NCI-H146 treated with DMSO at 0.1 percent for 48 hours (cell line): ENCODE measurements around the gene INPP5A.

Source experiments
- DNase-seq: peaks from one replicate; lab custom pipeline; 2025; ENCODE audit not compliant: unreplicated experiment; lab: John Stamatoyannopoulos, UW

INPP5A gene

DNA sequence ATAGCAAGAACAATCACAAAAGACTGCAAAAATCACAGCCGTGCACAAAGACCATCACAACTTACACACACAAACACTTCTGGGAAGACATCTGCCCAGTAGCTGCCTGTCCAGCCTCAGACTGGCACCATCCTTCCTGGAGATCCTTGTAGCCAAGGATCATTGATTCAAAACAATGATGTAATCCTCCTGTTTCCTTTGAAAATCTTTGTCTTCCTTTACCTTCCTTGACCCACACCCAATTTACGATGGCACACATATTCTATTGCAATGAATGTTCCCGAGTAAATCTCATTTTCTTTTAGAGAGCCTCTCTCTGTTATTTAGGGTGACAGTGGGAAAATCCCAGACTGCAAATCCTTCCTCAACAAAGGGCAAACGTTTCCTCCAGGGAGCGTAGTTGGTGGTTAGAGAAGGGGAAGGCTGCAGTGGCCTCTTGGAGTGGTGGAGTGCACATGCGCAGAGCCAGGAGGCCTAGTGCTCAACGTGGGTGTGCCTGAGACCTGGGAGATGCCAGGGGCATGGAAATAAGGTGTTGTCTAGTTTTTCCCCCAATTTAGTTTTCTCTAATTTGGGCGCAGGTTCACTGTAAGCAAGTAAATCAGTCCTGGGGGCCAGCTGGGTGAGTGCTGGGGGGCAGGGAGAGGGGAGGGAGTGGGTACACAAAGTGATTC is 3.1 kb upstream of the INPP5A start:
- no peak for DNase-seq

DNA sequence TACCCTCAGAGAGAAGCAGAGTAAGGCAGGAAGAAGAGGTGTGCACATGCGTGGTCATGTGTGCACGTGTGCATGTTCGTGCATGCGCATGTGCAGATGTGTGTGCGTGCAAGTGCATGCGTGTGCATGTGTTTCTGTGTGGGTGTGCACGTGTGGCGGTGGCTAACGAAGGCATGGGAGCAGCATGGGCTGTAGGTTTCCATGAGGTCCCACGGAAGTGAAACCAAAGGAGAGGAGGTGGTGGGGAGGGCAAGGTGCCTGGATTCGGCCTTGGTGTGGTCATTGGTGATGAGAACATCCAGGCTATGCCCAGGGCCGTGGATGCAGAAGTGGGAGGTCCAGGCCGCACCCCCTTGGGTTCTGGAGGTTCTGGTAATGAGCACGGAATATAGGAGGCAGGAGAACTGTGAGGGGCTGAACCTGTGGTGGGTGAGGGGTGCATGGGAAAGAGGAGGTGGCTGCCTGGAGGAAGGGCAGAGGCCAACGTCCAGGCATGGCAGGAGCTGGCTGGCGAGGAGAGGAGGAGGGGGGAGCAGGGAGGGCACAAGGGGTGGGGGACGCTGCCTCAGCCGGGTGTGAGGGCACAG is 2.4 kb upstream of the INPP5A start:
- no peak for DNase-seq

DNA sequence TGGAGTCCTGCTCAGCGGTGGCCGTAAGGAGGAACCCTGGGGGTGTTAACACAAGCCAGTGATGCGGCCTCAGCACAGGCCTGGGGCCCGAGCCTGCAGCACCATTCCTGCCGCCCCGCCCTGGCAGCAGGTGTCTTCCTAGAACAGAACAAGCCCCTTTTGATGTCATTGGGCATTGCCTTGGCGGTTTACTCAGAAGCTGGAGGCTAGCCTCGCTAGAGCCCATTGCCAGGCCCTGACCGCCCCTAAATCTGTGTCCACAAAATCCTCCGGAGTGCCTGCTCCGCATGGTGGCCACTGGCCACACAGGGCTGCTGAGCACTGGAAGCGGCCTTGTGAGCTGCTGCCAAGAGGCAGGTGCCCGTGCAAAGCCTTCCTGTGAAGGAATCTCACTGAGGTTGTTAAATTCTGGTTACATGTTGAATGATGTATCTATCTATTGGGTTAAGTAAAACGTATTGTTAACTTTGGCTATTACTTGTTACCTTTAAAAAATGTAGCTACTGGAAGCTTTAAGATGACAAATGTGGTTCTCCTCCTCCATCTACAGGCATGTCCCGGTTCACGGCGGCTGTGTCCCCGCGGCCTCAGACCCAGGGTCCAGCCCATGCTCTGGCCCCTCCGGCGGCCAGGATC is 1.2 kb upstream of the INPP5A start:
- no peak for DNase-seq

DNA sequence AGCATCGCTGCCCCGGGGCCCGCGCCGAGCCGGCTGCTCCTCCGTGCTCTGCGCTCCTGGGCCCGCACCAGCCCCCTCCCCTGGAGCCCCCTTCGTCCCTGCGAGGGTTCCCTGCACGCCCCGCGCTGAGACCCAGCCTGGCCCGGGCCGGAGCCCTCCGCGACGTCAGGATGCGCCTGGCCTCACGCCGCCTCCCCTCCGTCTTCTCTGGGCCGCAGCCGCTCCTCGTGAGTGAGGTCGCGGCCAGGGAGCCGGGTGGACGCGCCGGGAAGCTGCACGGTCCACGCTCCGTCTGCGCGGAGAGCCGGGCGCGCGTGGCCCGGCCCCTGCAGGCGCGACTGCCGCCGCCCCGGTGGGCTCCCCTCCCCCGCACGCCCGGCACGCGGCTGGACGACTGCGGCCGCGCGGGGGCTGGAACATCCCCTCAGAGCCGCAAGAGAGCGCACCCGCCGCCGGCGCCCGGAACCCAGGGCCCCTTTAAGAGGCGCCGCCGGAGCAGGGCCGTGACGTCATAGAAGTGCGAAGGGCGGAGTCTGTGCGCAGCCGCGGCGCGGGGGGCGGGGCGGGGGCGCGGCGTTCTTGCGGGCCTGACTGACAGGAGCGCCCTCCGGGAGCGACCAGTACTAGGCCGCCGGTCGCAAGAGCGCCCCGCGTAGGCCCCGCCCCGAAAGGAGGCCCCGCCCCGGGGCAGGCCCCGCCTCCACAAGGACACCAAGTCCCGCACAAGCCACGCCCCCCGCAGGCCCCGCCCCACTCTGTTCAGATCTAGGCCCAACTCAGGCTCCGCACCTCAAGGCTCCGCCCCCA is 507 bp upstream of the INPP5A start:
- peak; percentile 80 for DNase-seq

DNA sequence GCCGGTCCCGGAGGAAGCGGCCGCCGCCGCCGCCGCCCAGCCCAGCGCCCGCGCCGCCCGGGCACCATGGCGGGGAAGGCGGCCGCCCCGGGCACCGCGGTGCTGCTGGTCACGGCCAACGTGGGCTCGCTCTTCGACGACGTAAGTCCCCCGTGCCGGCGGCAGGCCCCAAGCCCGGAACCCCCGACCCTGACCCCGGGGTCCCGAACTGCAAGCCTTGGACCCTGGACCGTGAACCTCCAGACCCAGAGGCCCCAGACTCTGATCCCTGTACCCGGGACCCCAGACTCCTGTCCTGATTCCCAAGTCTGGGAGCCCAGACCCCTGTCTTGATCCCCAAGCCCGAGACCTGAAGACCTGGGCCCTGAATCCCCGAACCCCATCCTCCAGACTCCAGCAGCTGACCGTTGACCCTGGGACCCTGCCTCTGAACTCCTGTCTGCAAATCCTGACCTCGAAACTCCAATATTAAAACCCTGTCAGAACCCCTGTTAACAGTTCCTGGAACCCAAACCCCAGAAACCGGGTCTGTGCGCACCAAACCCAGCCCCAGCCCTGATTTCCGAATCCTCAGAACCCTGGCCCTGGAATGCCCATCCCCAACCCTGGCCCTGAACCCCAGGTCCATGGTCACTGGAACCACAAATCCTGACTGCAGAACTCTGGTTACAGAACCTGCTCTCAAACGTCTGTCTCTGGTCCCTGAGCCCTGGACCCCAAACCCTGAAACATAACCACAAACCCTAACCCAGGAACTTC is 623 bp downstream of the INPP5A start:
- no peak for DNase-seq

DNA sequence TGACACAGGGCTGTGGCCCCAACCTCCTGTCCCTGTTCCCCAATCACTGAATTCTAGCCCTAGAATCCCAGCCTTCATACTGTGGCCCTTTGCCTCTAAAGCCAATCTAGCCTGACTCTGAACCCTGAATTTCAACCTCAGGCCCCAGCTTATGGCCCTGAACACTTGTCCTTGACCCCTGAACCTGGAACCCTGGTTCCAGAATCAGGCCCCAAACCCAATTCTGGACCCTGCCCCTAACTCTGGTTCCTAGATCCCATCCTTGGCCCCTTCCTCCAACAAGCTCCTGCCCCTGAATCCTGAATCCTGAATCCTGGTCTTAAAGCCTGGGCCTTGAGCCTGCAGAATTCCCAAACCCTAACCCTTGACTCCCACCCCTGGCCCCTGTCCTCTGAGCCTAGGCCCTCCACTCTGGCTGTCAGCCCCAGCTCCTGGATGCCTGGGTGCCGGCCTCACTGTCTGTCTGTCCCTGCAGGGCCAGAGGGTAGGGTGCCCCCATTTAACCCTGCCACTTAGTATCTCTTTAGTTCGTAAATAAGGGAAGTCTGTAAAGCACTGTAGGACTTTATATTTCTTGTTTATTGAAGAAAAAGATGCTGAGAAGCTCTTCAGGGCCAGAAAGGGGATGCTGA is 1.3 kb downstream of the INPP5A start:
- DNase-seq: no peak

DNA sequence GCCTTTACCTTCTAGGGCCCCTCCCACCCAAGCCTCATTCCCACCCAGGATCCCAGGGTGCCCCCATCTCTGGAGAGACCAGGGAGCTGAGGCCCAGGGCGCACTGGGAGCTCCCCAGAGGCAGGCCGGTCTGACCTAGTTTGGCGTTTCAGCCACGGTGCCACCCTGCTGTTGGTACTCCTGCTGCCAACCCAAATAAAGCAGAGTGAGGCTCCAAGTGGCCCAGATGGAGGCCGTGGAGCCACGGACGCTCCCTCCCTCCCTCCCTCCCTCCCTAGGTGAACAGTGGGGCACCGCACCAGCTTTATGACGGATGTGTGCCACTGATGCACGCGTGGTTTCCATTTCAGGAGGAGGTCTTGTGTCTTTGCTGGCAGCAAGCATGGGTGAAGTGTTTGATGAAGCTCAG is 1.8 kb downstream of the INPP5A start:
- no peak for DNase-seq

DNA sequence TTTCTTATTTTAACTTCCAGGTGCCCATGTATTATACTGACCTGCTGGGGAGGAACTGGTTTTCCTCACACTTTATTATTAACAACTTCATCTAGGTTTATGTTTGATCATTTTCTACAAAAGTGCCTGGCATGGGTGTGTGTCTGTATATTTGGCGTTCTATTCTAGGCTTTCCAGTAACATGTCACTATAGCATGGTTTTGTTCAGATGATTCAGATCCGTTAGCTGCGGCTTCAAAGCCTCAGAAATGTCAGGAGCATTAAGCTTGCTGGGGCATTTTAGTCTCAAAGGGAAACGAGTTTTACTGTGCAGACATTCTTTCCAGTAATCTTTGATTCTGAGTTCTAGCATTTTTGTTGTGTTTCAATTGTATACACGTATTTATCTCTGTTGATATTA is 2.3 kb downstream of the INPP5A start:
- DNase-seq: no peak

DNA sequence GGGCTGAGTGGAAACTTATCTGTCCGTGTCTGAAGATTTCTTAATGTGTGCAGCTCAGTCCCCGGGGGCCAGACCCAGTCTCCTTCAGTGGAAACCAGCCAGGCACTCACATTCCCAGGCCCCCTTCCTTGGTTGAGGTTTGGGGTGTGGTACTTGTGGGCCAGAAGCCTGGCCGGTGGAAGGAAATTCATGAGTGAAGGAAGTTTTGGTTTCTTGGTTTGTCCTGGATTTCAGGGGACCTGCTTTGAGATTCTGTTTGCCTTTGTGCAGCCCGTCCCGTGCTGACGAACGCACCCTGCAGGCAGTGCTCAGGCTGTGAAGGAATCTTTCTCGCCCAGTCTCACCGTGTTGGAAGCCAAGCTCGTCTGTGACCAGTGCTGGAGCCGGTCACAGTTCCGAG is 2.9 kb downstream of the INPP5A start:
- no peak for DNase-seq

DNA sequence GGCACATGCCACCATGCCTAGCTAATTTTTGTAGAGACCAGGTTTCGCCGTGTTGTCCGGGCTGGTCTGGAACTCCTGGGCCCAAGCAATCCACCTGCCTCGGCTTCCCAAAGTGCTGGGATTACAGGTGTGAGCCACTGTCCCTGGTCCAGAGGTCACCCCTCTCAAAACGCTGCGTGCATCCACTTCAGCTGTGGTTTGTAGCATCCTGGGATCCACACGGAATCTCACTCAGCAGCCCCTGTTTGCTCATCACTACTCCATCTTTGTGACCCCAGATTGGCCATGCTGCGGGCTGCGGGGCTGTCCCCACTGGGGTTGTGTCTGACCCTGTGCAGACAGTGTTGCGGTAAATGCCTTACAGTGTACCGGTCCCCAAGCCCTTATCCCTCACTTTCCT is 3.5 kb downstream of the INPP5A start:
- no peak for DNase-seq

DNA sequence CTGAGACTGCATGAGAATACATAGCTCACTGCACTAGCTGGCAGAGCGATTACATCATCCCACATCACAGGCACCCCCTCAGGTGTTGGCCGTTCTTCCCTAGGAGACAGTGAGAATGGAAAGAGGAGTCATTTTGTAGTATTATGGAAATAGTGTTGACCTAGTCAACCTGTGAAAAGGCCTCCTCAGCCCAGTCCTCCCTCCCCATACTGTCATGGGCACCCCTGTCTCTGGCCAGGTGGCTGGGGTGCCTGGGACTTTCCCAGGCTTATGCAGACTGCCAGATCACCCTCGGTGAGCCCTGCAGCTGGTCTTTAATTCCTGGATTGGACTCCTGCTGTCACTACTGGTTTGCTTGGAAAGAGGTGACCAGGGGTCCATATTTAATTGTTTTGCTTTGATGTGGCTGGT is 4.0 kb downstream of the INPP5A start:
- no peak for DNase-seq

DNA sequence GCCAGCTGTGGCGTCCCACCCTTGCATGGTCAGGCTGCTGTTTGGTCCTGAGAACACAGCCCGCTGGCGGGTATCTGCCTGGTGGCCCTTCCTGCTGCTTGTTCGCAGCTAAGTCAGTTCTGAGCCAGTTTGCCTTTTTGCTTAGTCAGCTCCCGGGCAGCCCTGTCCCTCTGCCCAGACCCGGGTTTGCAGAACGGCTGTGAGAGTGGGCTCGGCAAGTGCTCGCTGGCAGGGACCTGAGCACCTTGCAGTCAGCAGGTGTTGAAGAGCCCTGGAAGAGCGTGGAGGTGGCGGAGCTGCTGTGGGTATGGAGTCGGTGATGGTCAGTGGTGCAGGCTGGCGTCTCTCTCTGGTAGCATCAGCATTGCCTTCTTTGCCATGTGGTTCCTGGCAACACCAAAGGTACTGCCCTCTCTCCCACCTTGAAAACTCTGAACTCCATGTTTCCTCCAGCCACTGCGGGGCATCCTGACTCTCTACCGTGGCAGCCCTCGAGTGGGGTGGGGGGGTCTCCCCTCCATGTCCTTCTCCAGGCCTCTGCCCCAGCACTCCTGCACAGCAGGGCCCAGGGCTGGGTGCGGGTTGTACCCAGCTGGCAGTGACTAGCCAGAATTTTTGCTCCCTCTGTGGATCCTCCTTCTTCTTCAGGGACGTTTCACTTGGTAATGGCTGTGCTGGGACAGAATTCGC is 4.6 kb downstream of the INPP5A start:
- no peak for DNase-seq

DNA sequence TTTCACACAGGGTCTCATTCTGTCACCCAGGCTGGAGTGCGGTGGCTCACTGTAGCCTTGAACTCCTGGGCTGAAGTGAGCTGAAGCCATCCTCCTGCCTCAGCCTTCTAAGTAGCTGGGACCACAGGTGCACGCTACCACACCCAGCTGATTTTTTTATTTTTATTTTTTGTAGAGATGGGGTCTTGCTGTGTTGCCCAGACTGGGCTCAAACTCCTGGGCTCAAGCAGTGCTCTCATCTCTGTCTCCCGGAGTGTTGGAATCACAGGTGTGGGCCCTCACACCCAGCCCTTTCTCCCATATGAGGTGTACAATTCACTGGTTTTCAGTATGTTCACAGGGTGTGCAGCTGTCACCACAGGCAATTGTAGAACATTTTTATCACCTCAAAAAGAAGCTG is 5.2 kb downstream of the INPP5A start:
- DNase-seq: no peak

DNA sequence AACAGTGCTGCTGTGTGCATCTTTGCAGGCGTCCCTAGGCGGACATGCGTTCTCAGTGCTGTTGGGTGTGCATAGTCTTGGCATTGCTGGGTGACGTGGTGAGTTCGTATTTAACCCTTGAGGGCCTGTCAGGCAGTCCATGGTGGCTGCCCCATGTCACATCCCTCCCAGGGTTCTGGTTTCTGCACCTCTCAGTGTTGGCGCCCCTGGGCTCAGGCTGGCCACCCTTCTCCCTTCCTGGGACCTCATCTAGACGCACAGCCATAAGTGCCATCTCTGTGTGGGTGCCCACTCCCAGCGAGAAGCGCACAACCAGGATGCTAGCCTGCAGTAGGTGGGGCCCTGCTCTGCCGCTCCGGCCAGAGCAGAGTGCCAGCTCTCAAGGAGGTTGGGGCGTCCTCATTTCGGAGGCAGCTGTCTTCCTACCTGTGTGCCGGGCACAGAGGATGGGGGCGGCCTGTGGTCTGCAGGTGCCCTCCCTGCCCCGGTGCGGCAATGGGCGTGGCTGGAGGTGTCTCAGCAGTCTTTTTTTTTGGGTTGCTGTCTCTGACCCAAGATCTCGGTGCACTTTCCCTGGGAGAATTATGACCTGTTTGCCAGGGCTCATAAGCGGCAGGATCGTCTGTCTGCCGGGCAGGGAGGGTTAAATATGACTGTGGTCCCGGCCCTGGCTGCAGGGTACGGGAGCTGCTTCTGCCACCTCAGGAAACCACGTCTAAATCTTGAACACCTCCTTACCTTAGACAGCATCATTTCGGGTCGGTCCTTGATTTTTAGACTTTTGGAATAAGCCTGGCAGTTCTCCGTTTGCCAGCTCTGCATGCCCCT is 6.5 kb downstream of the INPP5A start:
- DNase-seq: no peak

DNA sequence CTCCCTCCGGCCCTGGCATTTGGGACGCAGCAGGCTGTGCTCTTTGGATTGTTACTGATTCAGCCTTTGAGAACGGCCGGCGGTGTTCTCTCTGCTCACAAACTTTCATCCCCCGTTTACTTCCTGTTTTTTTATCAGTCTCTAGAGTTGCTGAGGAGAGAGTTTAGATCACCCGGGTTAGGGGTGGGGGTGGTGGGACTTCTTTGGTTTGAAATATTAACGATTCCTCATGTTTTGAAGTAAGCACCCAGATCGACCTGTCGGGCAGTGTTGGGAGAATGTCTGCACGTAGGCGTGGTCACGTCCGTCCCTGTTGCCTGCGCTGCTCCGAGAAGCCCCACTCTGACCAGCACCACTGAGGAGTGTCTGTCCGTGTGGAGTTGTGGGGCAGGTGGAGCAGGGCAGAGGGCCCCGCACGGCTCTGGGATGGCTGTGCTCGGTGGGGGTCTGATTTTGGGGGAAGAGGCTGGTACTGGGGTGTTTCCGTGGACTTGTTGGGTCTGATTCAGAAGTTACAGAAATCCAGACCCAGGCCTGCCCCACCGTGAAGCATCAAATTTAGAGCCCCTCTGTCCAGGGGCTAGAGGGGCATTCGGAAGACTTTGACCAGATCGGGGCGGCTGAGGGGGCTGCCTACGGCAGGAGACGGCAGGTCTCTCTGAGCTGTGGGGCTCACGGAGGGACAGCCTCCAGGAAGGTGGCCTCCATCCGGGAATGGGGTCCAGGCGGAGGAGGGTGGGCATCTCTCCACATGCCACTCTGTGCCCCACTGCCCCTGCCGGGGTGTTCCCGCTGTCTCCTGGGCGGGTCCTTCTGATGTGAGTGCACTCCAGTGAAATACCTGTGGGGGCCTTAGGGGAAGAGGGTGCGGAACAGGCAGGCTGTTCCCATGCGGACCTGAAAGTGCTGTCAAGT is 7.4 kb downstream of the INPP5A start:
- DNase-seq: no peak

DNA sequence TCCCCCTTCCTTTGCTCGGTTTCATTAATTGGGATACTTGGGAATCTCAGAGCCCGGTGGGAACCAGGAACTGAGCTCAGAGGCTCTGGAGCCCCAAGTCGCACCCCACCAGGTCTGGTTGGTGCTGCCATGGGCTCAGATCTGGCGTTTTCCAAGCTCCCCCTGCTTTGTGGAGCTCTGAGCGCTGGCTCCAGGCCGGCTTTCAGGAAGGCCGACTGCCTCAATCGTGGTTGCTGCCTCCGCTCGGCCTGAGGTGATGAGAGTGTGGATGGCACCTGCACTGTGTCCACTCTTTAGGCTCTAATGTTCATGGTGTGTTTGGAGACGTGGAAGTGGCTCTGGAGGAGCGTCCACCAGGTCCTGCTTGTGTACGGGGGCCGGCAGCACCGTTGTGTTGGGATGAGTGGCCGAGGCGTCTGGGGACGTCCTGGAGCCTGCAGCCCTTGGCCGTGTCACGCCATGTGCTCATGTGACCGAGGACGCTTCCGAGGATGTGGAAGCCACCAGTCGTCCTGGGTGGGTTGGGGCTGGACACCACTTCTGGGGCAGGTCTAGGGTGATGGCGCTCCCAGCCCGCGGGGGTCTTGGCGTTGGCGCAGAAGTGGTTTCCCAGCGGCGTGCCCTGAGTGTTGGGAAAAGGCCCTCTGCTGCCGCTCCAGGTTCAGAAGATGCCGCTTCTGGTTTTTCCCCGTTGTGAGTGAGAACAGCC is 8.2 kb downstream of the INPP5A start:
- no peak for DNase-seq

DNA sequence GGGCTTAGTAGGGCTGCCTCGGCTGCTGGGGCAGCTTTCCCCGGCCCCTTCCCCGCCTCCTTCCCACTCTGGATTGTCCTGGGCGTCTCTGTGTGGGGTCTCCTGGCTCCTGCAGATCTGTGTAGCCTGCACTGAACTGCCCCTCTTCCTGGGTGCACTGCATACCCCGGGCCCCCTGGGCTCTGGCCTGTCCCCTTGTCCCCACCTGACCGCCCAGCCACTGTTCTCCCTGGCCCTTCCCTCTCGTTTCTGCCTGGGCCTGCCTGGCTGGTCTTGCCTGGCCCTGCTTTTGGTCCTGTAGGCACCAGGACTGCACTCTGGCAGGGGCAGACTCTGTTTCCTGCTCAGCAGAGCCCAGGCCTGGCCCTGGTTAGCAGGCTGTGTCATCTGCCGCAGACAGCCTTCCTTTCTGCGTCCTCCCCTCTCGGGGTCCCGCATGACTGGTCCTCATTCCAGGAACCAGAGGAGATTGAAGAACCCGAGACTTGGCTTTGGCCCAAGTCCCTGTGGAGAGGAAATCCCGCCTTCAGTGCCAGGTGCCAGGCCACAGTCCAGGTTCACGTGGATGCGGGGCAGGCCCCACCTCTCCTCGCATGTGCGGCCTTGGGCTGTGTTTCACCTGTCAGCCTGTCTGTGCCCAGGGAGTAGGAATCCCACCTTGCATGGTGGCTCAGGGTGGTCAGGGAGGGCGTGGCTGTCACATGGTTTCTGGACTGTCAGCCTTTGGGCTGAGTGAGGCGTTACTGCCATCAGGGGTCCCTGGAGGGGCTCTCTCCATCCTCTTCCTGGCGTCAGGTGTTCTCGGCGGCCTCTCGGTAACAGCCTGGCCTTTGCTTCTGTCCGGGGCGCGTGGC is 9.2 kb downstream of the INPP5A start:
- DNase-seq: no peak
